GM12892 (cell line): ENCODE results near the gene PBOV1.

ENCODE experiments used
- POLR2AphosphoS5 ChIP-seq: IDR thresholded peaks from 2 replicates; pipeline ENCODE4 v1.6.1; 2011; ENCODE audit warnings: low read depth, low read length, control low read depth
- TAF1 ChIP-seq: IDR thresholded peaks from 2 replicates; pipeline ENCODE4 v1.6.1; 2011; ENCODE audit warnings: low read depth, mild to moderate bottlenecking, control low read depth, low read length, borderline replicate concordance

DNA sequence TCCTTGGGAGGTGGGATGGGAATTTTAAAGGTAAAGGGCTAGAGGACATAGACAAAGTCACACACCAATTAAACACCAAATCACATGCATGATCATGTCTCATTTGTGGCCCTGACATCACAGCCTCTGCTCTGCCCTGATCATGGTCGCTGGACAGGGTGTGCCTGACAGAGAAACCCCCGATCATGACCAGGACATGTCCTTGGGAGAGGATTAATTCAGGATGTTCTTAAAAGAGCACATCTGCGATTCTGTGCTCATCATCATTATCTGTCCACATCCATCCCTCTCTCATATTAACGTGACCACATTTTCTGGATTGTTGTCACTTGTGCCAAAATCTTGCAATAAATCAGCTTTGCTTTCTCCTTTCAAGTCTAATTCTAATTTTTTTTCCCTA, 7.7 kb upstream of the PBOV1 start:
- TF ChIP-seq POLR2AphosphoS5 (no peak), TAF1 (no peak)
